ENCODE data around the gene BPIFB1.

- no peak for TF ChIP-seq EZH2 (IDR thresholded peaks at IDR 0.05; ENCODE audit: borderline replicate concordance, low read depth, low read length, severe bottlenecking)
- TF ChIP-seq MAX (IDR thresholded peaks at IDR 0.05; ENCODE audit: insufficient read depth, insufficient read length): no peak
- no peak for TF ChIP-seq POLR2A (IDR thresholded peaks at IDR 0.05; ENCODE audit: low read depth, low read length)
- TF ChIP-seq CTCF (IDR thresholded peaks at IDR 0.05; ENCODE audit: extremely low read depth in 1 of 2, insufficient read depth in 1 of 2, low read depth in 1 of 2, low read length in 2 of 2): no peak
These were observed 7.1 kb upstream of the BPIFB1 start for GRCh38 chr20:33275871-33276270.
